ENCODE results near the gene HELZ2.

DNA sequence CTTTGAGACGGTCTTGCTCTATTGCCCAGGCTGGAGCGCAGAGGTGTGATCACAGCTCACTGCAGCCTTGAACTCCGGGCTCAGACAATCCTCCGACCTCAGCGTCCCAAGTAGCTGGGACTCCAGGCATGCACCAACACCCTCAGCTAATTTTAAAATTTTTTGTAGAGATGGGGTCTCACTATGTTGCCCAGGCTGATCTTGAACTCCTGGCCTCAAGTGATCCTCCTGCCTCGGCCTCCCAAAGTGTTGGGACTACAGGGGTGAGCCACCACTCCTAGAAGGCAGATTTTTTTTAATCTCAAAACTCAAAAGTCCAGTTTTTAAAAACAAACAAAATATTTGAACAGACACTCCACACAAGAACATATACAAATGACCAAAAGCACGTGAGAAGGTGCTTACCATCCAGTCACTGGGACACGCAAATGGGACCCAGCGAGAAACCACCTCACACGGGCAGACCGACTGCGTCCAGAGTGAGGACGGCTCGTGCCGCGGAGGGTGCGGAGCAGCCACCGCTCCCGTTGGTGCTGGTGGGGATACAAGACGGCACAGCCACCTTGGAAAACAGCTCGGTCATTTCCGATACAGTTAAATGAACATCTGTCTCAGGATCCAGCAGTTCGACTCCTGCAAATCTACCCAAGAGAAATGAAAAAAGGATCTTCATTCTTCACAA, 8.5 kb upstream of the HELZ2 start:
- TF ChIP-seq, protein P1, sequence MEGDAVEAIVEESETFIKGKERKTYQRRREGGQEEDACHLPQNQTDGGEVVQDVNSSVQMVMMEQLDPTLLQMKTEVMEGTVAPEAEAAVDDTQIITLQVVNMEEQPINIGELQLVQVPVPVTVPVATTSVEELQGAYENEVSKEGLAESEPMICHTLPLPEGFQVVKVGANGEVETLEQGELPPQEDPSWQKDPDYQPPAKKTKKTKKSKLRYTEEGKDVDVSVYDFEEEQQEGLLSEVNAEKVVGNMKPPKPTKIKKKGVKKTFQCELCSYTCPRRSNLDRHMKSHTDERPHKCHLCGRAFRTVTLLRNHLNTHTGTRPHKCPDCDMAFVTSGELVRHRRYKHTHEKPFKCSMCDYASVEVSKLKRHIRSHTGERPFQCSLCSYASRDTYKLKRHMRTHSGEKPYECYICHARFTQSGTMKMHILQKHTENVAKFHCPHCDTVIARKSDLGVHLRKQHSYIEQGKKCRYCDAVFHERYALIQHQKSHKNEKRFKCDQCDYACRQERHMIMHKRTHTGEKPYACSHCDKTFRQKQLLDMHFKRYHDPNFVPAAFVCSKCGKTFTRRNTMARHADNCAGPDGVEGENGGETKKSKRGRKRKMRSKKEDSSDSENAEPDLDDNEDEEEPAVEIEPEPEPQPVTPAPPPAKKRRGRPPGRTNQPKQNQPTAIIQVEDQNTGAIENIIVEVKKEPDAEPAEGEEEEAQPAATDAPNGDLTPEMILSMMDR (conservative IDR thresholded peaks at IDR 0.05; ENCODE audit: low read length), result no peak
- no peak for TF ChIP-seq EZH2phosphoT487 (IDR thresholded peaks at IDR 0.05; ENCODE audit: borderline replicate concordance)

Measured in Loucy (cell line).